K562 (cell line): Measurements from ENCODE around the gene CD19. TPM values are rescaled to one million over a fixed set of nuclear protein-coding genes. Genes with fewer than 3 reads are reported as not detected.

Source experiments
- ATAC-seq: fragments of 200-7000 bp; cut with Tn5 transposase; 3 replicates; pipeline ENCODE4 v1.9.1; 2020; ENCODE audit warnings: moderate library complexity
- BruUV-seq: library from RNA; stranded (reverse); fragments of 400-500 nt; replicated peaks from 2 replicates; lab custom pipeline; 2021; lab: Mats Ljungman, UMichigan
- CTCF ChIA-PET: fragments of 300-600 bp; formaldehyde crosslinking; extraction: SDS; loops from one replicate; lab custom pipeline; 2021; ENCODE audit warnings: low intra/inter-chr PET ratio; lab: Yijun Ruan, JAX
- POLR2A ChIA-PET: fragments of 300-600, 350-650 bp; sonication (Branson Sonifier 250); formaldehyde crosslinking; extraction: SDS; loops from one replicate; lab custom pipeline; 2021; ENCODE audit warnings: antibody characterized with exemption, inconsistent platforms; lab: Yijun Ruan, JAX
- DNase-seq, 4 experiments: peaks; one replicate each; pipeline versions ENCODE4 v3.0.0 to v3.0.0-alpha.2; 2011 to 2018; ENCODE audit warnings: low spot score in 3 of 4, mixed read lengths in 3 of 4; ENCODE audit errors: extremely low read depth in 1 of 4
- FAIRE-seq: peaks from 2 replicates; lab custom pipeline; 2011; peaks lifted over from hg19 to GRCh38; lab: Jason Lieb, UNC
- H2AFZ ChIP-seq: 2 replicates; pipeline ENCODE4 v1.6.0; 2011; ENCODE audit warnings: low read depth, low read length, control low read depth, inconsistent platforms
- H3K27ac ChIP-seq: fragments of 200-600 bp; 3 replicates; pipeline ENCODE4 v1.8.0; 2011; ENCODE audit warnings: low read depth, mild to moderate bottlenecking, control low read depth, inconsistent platforms, low read length, moderate library complexity, mixed read lengths; ENCODE audit errors: extremely low read depth
- H3K27me3 ChIP-seq, 2 experiments: fragments of 300-600 bp in 1 of 2; 2 replicates in 1 of 2; 3 replicates in 1 of 2; pipeline versions ENCODE4 v1.6.0 to v1.8.0; 2011; ENCODE audit warnings: inconsistent platforms in 2 of 2, low read length in 2 of 2, mild to moderate bottlenecking in 1 of 2, mixed read lengths in 1 of 2, moderate library complexity in 1 of 2; ENCODE audit not compliant: control insufficient read depth in 2 of 2, insufficient read depth in 2 of 2
- H3K36me3 ChIP-seq: fragments of 300-600 bp; 3 replicates; pipeline ENCODE4 v1.8.0; 2011; ENCODE audit warnings: mild to moderate bottlenecking, low read length, inconsistent platforms; ENCODE audit not compliant: control insufficient read depth, insufficient read depth
- H3K4me1 ChIP-seq, 2 experiments: fragments of 200-600 bp in 1 of 2; replicated peaks in 1 of 2; 2 replicates in 1 of 2; 3 replicates in 1 of 2; pipeline versions ENCODE4 v1.5.1 to v1.8.0; 2011; ENCODE audit warnings: inconsistent platforms in 2 of 2, low read length in 2 of 2, mild to moderate bottlenecking in 1 of 2, mixed read lengths in 1 of 2, moderate library complexity in 1 of 2; ENCODE audit not compliant: control insufficient read depth in 2 of 2, insufficient read depth in 2 of 2
- H3K4me2 ChIP-seq: 2 replicates; pipeline ENCODE4 v1.6.1; 2011; ENCODE audit warnings: low read length, control low read depth, inconsistent platforms, mixed read lengths; ENCODE audit not compliant: insufficient read depth
- H3K4me3 ChIP-seq: fragments of 200-600 bp; sonication (generic), shearing (Covaris generic); 2 replicates; pipeline ENCODE4 v1.5.1; 2016; ENCODE audit warnings: control low read depth, inconsistent platforms
- H3K79me2 ChIP-seq: fragments of 200-600 bp; 3 replicates; pipeline ENCODE4 v1.8.0; 2011; ENCODE audit warnings: low read length, inconsistent platforms; ENCODE audit not compliant: control insufficient read depth, insufficient read depth
- H3K9ac ChIP-seq, 2 experiments: 2 replicates each; pipeline versions ENCODE4 v1.6.0 to v1.6.1; 2011; ENCODE audit warnings: low read depth in 2 of 2, low read length in 2 of 2, control low read depth in 1 of 2, inconsistent platforms in 1 of 2, mild to moderate bottlenecking in 1 of 2, mixed read lengths in 1 of 2; ENCODE audit not compliant: insufficient read depth in 1 of 2
- H3K9me1 ChIP-seq: one replicate; pipeline ENCODE4 v1.6.0; 2011; ENCODE audit warnings: inconsistent platforms, mild to moderate bottlenecking, low read length, moderate library complexity; ENCODE audit not compliant: control insufficient read depth, insufficient read depth
- H3K9me3 ChIP-seq: replicated peaks from 2 replicates; pipeline ENCODE4 v1.5.1; 2011; ENCODE audit warnings: low read depth, low read length, inconsistent platforms; ENCODE audit not compliant: control insufficient read depth, insufficient read depth
- H4K20me1 ChIP-seq: replicated peaks from 2 replicates; pipeline ENCODE4 v1.6.1; 2011; ENCODE audit warnings: low read length, inconsistent platforms, mixed read lengths; ENCODE audit not compliant: control insufficient read depth, insufficient read depth
- BRF1 ChIP-seq: IDR thresholded peaks from 3 replicates; pipeline ENCODE4 v1.6.1; 2011; ENCODE audit warnings: borderline replicate concordance, mild to moderate bottlenecking; ENCODE audit not compliant: insufficient read length; ENCODE audit errors: extremely low read depth
- MAFG ChIP-seq: fragments of 450-650 bp; conservative IDR thresholded peaks from 2 replicates; pipeline ENCODE4 v1.6.1; 2016; ENCODE audit warnings: missing genetic modification characterization, missing compliant biosample characterization
- TEAD1 ChIP-seq, 2 experiments: fragments of 450-650 bp in 1 of 2; sonication (generic) in 1 of 2; formaldehyde crosslinking; IDR thresholded peaks; 2 replicates each; pipeline versions ENCODE4 v1.4.0 to v1.8.0; 2020 to 2022; ENCODE audit warnings: mild to moderate bottlenecking in 2 of 2, missing genetic modification reagents in 1 of 2
- WGBS: fragments of 100-300 bp; shearing (Covaris generic); methylation state at CpG from one replicate; pipeline ENCODE4 v1.1.6; 2016; ENCODE audit warnings: low coverage, mixed read lengths; ENCODE audit not compliant: insufficient coverage; ENCODE audit errors: missing lambda C conversion rate; 5-methylcytosine and 5-hydroxymethylcytosine counted together
- in situ Hi-C: fragments of 300-500 bp; cut with MboI; formaldehyde crosslinking; loops from 4 replicates; pipeline ENCODE4 v1.15.0; 2018; ENCODE audit warnings: inconsistent platforms, mixed read lengths
- intact Hi-C: fragments of 100-400 bp; cut with micrococcal nuclease; formaldehyde crosslinking; loops from 2 replicates; pipeline ENCODE4 v1.14.2; 2022
- polyA plus RNA-seq, 8 experiments: library from polyadenylated mRNA; depleted of rRNA in 4 of 8; stranded (reverse) in 5 of 8; unstranded in 3 of 8; fragments of >200 nt; fragmentation: Nextera tagmentation in 2 of 8; fragmentation: Illumina TruSeq in 1 of 8; extraction: Ambion mirVana in 2 of 8; extraction: Trizol in 1 of 8; gene quantifications; 2 replicates each; pipeline versions ENCODE4 v1.2.1 to v1.2.3, GENCODE V29; 2011 to 2014; ENCODE audit warnings: inconsistent platforms in 1 of 8, missing spikeins in 1 of 8
- total RNA-seq, 7 experiments: library from RNA; depleted of rRNA in 6 of 7; stranded (reverse); fragments of >200 nt in 6 of 7; fragmentation: Illumina TruSeq in 2 of 7; extraction: Trizol in 2 of 7; gene quantifications; 2 replicates each; pipeline versions ENCODE4 v1.2.1 to v1.2.3, GENCODE V29; 2011 to 2021; ENCODE audit warnings: low replicate concordance in 1 of 7
- TF ChIP-seq, protein P1 (sequence below): fragments of 450-650 bp; IDR thresholded peaks from 2 replicates; pipeline ENCODE4 v1.6.1; 2018; ENCODE audit warnings: mild to moderate bottlenecking, low read depth; ENCODE audit not compliant: partially characterized antibody
- TF ChIP-seq, protein P2 (sequence below): fragments of 450-650 bp; IDR thresholded peaks from 2 replicates; pipeline ENCODE4 v1.6.1; 2016; ENCODE audit warnings: mild to moderate bottlenecking

The CD19 gene
- total and polyA plus RNA-seq, 9 of the 15 experiments (the other 6 are each of a cell fraction or from before 2014, with no cell fraction given): 0.27 to 3.7 (median 2.0) TPM; not detected in 1

DNA sequence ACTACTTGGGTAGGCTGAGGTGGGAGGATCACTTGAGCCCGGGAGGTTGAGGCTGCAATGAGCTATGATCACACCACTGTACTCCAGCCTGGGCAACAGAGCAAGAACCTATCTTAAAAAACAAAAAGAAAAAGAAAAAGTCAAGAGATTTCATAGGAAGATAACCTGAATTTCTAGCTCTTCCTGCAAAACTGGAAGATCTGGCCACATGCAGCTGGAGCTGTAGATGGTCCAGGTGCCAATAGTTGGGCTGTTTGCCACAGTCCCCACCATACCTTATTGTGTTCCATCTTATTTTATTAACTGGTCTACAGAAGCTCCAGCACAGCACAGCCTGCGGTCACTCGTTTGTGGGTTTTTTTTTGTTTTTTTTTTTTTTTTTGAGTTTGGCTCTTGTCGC, 38.5 kb upstream of the CD19 start:
- no peaks in the 10 kb centered on the region for H3K79me2 ChIP-seq
- H3K9me1 ChIP-seq: no peaks in the 10 kb centered on the region
- peaks cover 0 to 2% of the 10 kb centered on the region in 2 experiments; a peak in 2 of 5 replicates for H3K4me1 ChIP-seq
- no peak for DNase-seq
- no peaks in the 10 kb centered on the region for H4K20me1 ChIP-seq
- in situ Hi-C loops: no loop called here
- no peak for TF ChIP-seq BRF1
- TF ChIP-seq, protein P1, sequence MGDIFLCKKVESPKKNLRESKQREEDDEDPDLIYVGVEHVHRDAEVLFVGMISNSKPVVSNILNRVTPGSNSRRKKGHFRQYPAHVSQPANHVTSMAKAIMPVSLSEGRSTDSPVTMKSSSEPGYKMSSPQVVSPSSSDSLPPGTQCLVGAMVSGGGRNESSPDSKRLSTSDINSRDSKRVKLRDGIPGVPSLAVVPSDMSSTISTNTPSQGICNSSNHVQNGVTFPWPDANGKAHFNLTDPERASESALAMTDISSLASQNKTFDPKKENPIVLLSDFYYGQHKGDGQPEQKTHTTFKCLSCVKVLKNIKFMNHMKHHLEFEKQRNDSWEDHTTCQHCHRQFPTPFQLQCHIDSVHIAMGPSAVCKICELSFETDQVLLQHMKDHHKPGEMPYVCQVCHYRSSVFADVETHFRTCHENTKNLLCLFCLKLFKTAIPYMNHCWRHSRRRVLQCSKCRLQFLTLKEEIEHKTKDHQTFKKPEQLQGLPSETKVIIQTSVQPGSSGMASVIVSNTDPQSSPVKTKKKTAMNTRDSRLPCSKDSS: no peak
- TF ChIP-seq TEAD1 (CRISPR knock-in tag; IDR thresholded peaks at IDR 0.05): no peak
- TF ChIP-seq, protein P2, sequence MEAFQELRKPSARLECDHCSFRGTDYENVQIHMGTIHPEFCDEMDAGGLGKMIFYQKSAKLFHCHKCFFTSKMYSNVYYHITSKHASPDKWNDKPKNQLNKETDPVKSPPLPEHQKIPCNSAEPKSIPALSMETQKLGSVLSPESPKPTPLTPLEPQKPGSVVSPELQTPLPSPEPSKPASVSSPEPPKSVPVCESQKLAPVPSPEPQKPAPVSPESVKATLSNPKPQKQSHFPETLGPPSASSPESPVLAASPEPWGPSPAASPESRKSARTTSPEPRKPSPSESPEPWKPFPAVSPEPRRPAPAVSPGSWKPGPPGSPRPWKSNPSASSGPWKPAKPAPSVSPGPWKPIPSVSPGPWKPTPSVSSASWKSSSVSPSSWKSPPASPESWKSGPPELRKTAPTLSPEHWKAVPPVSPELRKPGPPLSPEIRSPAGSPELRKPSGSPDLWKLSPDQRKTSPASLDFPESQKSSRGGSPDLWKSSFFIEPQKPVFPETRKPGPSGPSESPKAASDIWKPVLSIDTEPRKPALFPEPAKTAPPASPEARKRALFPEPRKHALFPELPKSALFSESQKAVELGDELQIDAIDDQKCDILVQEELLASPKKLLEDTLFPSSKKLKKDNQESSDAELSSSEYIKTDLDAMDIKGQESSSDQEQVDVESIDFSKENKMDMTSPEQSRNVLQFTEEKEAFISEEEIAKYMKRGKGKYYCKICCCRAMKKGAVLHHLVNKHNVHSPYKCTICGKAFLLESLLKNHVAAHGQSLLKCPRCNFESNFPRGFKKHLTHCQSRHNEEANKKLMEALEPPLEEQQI: no peak
- no peak for TF ChIP-seq MAFG (tag)
- TF ChIP-seq, all 486 proteins: peak for 0
- ATAC-seq: no peak
- intact Hi-C loops: no loop called here
- Histone ChIP-seq H2AFZ (no peak overlapping the region), H3K27ac (no peak overlapping the region), H3K4me3 (no peak overlapping the region), H3K9ac (no peak overlapping the region), H3K4me2 (no peak overlapping the region), H3K36me3 (no peaks in the 10 kb centered on the region; the same call in 2 of the 3 replicates), H3K27me3 (no peaks in the 10 kb centered on the region), H3K9me3 (no peaks in the 10 kb centered on the region)
- no TSS peak for BruUV-seq
- ChIA-PET POLR2A (interaction anchor here (0.6 to 1.8 kb wide), 6 partner anchors 9 to 43 kb away, joined by 3 to 5 read pairs (median 3); partner anchors contain the start of gene SH2B1), CTCF (no interaction called here)
- WGBS: 55% methylated on average over 3 of the region's 4 CpGs
- no peak for FAIRE-seq
